GM06990 (cell line): ENCODE results near the gene GGNBP2.
A peak's percentile ranks its signal among the peaks of the same experiment; 100 is the strongest.
"Not testable (repeated sequence)": the region's sequence is repeated elsewhere in the genome, so short reads cannot be mapped to it uniquely, and the experiment has no call there.

ENCODE experiments used
- DNase-seq: peaks from one replicate; pipeline ENCODE4 v3.0.0-alpha.2; 2011; ENCODE audit not compliant: insufficient read length; ENCODE audit errors: extremely low read depth
- H3K27me3 ChIP-seq: replicated peaks from 2 replicates; pipeline ENCODE4 v1.6.0; 2011; ENCODE audit warnings: low read length; ENCODE audit not compliant: control insufficient read depth, insufficient read depth
- H3K36me3 ChIP-seq: 2 replicates; pipeline ENCODE4 v1.5.1; 2011; ENCODE audit warnings: low read length; ENCODE audit not compliant: control insufficient read depth, insufficient read depth
- H3K4me3 ChIP-seq: replicated peaks from 2 replicates; pipeline ENCODE4 v1.5.1; 2011; ENCODE audit warnings: low read depth, mild to moderate bottlenecking, control low read depth, low read length
- CTCF ChIP-seq: IDR thresholded peaks from 2 replicates; pipeline ENCODE4 v1.5.1; 2011; ENCODE audit warnings: low read length, control low read depth, mild to moderate bottlenecking, inconsistent platforms; ENCODE audit not compliant: insufficient read depth, poor library complexity, severe bottlenecking

GGNBP2 gene

GRCh38 chr17:36600936-36601302 lies 56.2 kb downstream of the GGNBP2 start:
- H3K27me3 ChIP-seq = no peaks in the 10 kb centered on the region
- peaks cover 1% of the 10 kb centered on the region; the same call in 1 of the 2 replicates for H3K36me3 ChIP-seq
- H3K4me3 ChIP-seq = peak overlapping the region; percentile 72
- DNase-seq = no peak
- peak; percentile 1 for TF ChIP-seq CTCF

GRCh38 chr17:36601303-36602029 lies 56.7 kb downstream of the GGNBP2 start, which contains the start of gene MRM1:
MRM1 (plus strand) TSS chr17:36601583; CDS start chr17:36601811, 228 bp downstream.
- peaks cover 1% of the 10 kb centered on the region; the same call in 1 of the 2 replicates for H3K36me3 ChIP-seq
- no peaks in the 10 kb centered on the region for H3K27me3 ChIP-seq
- peak within 1 kb of the TSS; percentile 72 for H3K4me3 ChIP-seq
- peak; percentile 20 for TF ChIP-seq CTCF
- peak; percentile 92 for DNase-seq

GRCh38 chr17:36602030-36602748 lies 57.5 kb downstream of the GGNBP2 start:
- no peak for TF ChIP-seq CTCF
- no peak for DNase-seq
- Histone ChIP-seq H3K36me3 (peaks cover 1% of the 10 kb centered on the region; the same call in 1 of the 2 replicates), H3K4me3 (peak overlapping the region; percentile 72), H3K27me3 (no peaks in the 10 kb centered on the region)

- no peak for DNase-seq
These were observed 58.2 kb downstream of the GGNBP2 start for GRCh38 chr17:36602924-36603384.

GRCh38 chr17:36605028-36605427 lies 60.3 kb downstream of the GGNBP2 start:
- H3K27me3 ChIP-seq, H3K4me3 ChIP-seq, DNase-seq, H3K36me3 ChIP-seq: not testable (repeated sequence)

More at GRCh38 chr17:36602924-36603384, 58.2 kb downstream of the GGNBP2 start:
- H3K27me3 ChIP-seq = no peaks in the 10 kb centered on the region
- peaks cover 4% of the 10 kb centered on the region for H3K36me3 ChIP-seq
- H3K4me3 ChIP-seq = peak overlapping the region; percentile 72
- peak; percentile 93 for TF ChIP-seq CTCF

GRCh38 chr17:36608280-36608679 lies 63.6 kb downstream of the GGNBP2 start:
- no peaks in the 10 kb centered on the region for H3K27me3 ChIP-seq
- H3K36me3 ChIP-seq = peaks cover 6% of the 10 kb centered on the region
- no peak for DNase-seq
- H3K4me3 ChIP-seq = no peak overlapping the region
- TF ChIP-seq CTCF = no peak
